Nephron (organoid): ENCODE results near the gene SH3PXD2A.
A peak's percentile ranks its signal among the peaks of the same experiment; 100 is the strongest.

Source experiments
- H3K27ac Mint-ChIP-seq, 3 experiments: 2 replicates each; pipeline ENCODE4 v1.8.0; 2020; ENCODE audit warnings: mixed read lengths in 3 of 3, mild to moderate bottlenecking in 2 of 3, moderate library complexity in 1 of 3
- H3K27me3 Mint-ChIP-seq: 2 replicates; pipeline ENCODE4 v1.8.0; 2021; ENCODE audit warnings: low read depth, mild to moderate bottlenecking, moderate library complexity, mixed read lengths
- H3K36me3 Mint-ChIP-seq: 2 replicates; pipeline ENCODE4 v1.8.0; 2020; ENCODE audit warnings: low read depth, mixed read lengths
- H3K4me1 Mint-ChIP-seq: 2 replicates; pipeline ENCODE4 v1.8.0; 2020; ENCODE audit warnings: mixed read lengths
- H3K4me3 Mint-ChIP-seq, 3 experiments: 2 replicates each; pipeline ENCODE4 v1.8.0; 2020; ENCODE audit warnings: mild to moderate bottlenecking in 3 of 3, mixed read lengths in 3 of 3, moderate library complexity in 2 of 3
- H3K9me3 Mint-ChIP-seq: 2 replicates; pipeline ENCODE4 v1.8.0; 2020; ENCODE audit warnings: mixed read lengths
- TF ChIP-seq, protein P1 (sequence below), 3 experiments: fragments of 200-600 bp; sonication (generic); IDR thresholded peaks; one replicate each; pipeline ENCODE4 v1.5.0; 2021; ENCODE audit warnings: antibody characterized with exemption in 3 of 3; ENCODE audit not compliant: unreplicated experiment in 3 of 3

Gene SH3PXD2A

DNA sequence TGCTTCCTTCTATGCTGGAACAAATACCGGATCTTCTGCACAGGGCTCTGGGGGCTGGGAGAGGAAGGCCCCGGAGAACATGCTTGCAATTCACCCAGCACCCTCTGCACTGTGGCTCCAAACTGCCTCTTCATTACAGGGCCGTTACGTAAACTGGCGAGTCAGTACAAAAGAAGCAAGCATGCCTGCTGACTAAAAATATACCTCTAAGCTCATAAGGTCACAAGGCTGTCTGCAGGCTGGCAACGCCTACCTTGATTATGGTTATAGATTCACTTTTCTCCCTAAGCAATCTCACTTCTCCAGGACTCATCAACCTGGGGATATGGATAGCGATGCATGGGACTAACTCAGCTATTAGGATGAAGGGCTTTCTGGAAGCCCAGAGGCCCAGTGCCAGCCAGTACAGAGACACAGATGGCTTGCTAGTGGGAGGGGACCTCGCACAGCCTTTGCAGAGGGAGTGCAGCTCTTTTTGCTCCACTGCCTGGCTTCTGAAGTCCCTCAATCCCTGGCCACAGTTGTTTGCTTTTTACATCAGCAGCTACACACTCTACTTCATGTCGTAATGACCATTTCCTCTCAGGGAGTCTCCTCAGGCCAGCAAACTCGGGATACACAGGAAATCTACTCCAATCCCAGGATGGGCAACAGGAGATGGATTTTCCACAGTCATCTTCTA lies 96.1 kb downstream of the SH3PXD2A start:
- TF ChIP-seq, protein P1, sequence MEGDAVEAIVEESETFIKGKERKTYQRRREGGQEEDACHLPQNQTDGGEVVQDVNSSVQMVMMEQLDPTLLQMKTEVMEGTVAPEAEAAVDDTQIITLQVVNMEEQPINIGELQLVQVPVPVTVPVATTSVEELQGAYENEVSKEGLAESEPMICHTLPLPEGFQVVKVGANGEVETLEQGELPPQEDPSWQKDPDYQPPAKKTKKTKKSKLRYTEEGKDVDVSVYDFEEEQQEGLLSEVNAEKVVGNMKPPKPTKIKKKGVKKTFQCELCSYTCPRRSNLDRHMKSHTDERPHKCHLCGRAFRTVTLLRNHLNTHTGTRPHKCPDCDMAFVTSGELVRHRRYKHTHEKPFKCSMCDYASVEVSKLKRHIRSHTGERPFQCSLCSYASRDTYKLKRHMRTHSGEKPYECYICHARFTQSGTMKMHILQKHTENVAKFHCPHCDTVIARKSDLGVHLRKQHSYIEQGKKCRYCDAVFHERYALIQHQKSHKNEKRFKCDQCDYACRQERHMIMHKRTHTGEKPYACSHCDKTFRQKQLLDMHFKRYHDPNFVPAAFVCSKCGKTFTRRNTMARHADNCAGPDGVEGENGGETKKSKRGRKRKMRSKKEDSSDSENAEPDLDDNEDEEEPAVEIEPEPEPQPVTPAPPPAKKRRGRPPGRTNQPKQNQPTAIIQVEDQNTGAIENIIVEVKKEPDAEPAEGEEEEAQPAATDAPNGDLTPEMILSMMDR (IDR thresholded peaks at IDR 0.05; ENCODE audit: unreplicated experiment in 3 of 3) = no peak
- Mint-ChIP-seq H3K27ac (peak overlapping the region; percentile 85 to 90 (median 86)), H3K4me3 (no peak overlapping the region), H3K4me1 (peaks cover 40% of the 10 kb centered on the region), H3K27me3 (peaks cover 2% of the 10 kb centered on the region), H3K9me3 (no peaks in the 10 kb centered on the region), H3K36me3 (no peaks in the 10 kb centered on the region)

DNA sequence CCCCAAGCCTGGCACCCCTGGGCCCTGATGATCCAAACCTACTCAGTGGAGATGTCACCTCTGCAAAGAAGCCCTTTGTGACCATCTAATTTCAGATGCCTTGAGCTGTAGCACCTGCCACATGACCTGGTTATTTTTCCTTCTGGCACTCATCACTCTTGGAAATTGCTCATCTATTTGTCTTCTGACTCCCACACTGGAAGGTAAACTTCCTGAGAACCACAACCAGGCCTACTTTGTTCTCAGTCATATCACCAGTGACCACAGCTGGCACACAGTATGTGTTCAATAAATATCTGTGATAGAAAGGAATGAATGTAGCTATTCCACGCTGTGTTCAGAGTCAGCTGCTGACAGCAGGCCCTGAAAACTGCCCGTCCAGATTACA lies 97.1 kb downstream of the SH3PXD2A start:
- Mint-ChIP-seq H3K9me3 (no peaks in the 10 kb centered on the region), H3K4me1 (peaks cover 35% of the 10 kb centered on the region), H3K36me3 (no peaks in the 10 kb centered on the region), H3K27ac (peak overlapping the region; percentile 85 to 90 (median 86)), H3K27me3 (no peaks in the 10 kb centered on the region), H3K4me3 (no peak overlapping the region)
- TF ChIP-seq, protein P1 (IDR thresholded peaks at IDR 0.05; ENCODE audit: unreplicated experiment in 3 of 3) = no peak

DNA sequence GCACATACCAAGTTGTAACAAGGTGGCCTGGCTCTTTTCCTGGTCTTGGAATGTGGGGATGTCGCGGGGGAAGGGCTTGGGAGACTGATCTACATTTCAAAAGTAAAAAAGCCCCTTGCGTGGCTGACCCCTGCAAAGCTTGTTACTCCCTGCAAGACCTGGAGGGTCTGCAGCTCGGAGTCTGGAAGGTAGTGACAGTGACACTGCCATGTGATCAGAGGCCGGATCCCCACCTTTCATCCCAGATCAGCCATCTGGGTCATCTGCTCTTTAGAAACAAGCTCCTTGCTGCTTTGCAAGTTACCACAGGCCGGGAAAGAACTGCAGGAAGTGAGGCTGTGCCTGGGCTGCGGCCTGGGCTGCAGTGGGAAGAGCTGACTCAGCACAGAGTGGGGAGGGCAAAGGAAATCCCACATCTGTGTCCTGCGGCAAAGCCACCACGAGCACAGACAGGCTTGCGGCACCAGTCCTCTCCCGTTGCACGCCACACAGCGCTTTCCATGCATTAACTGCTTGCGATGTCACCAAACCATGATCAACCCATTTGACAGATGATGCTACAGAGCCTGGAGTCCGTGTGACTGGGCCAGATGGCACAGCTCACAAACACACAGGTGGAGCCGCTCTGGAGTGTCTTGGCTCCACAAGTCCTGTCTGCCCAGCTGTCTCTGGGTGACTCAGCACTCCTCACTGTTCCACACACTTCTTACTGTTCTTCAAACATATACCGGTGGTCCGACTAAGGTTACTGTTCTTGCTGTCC lies 97.7 kb downstream of the SH3PXD2A start:
- Mint-ChIP-seq H3K4me3 (no peak overlapping the region), H3K36me3 (no peaks in the 10 kb centered on the region), H3K4me1 (peaks cover 35% of the 10 kb centered on the region), H3K27ac (peak overlapping the region; percentile 85 to 90 (median 86)), H3K27me3 (no peaks in the 10 kb centered on the region), H3K9me3 (no peaks in the 10 kb centered on the region)
- TF ChIP-seq, protein P1 (IDR thresholded peaks at IDR 0.05; ENCODE audit: unreplicated experiment in 3 of 3) = no peak

DNA sequence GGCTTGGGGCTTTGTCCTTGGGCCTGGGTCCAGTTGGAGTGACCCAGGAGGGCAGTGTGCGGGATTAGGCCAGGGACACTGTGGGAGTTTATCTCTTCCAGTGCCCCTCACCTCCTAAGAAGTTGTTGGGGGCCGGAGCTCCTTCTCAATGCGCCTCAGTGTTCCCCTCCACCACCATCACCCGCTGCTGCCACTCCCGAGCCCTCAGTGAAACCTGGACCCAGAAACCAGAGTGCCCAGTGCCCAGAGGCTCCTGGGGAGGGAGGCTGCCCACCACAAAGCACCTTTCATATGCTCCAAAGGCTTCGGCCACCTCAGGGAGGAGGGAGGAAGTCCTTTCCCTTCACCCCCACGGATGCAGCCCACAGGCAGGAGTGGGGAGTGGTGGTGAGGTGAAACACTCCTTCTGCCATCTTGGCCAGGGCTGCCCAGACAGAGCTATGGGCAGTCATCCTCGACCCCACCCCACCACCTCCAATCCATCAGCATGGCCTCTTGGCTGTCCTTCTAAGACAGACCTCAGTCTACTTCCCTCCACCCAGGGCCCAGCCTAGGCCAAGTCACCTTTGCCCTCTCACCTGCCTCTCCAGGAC lies 99.0 kb downstream of the SH3PXD2A start:
- Mint-ChIP-seq H3K27me3 (no peaks in the 10 kb centered on the region), H3K4me3 (no peak overlapping the region), H3K36me3 (no peaks in the 10 kb centered on the region), H3K4me1 (peaks cover 44% of the 10 kb centered on the region), H3K9me3 (no peaks in the 10 kb centered on the region), H3K27ac (peak overlapping the region in 2 of 3 experiments; percentile 67 to 90)
- TF ChIP-seq, protein P1 (IDR thresholded peaks at IDR 0.05; ENCODE audit: unreplicated experiment in 3 of 3) = no peak

DNA sequence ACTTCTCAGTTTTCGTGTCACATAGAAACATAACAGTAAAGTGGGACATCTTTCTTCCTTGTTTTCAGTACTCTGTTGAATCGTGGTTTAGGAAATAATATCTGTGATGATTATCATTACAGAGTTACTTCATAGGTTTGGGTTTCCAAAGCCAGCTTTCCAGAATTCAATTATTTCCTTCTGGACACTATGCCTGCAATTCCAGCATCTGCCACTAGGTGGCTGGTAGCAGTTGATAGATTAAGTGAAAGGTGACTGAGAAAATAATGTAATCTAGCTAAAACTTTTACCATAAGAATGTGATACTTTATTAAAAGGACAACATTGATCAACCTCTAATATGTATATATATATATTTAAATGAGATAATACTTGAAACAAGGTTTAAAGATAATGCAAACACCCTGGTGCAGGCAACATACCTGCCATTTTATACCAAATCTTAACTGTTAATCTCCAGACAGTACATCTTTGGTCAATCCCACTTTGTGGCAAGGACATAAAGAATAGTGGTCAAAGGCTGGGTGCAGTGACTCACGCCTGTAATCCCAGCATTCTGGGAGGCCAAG lies 102.6 kb downstream of the SH3PXD2A start:
- Mint-ChIP-seq H3K27me3 (no peaks in the 10 kb centered on the region), H3K9me3 (no peaks in the 10 kb centered on the region), H3K4me1 (peaks cover 25% of the 10 kb centered on the region), H3K36me3 (no peaks in the 10 kb centered on the region), H3K4me3 (no peak overlapping the region), H3K27ac (no peak overlapping the region)
- TF ChIP-seq, protein P1 (IDR thresholded peaks at IDR 0.05; ENCODE audit: unreplicated experiment in 3 of 3) = peak; percentile 67 to 71 (median 67)
